ENCODE results near the gene DYTN.

DYTN gene

GRCh38 chr2:206718296-206718695 lies at the start of gene DYTN:
DYTN (minus strand) TSS chr2:206718396; CDS start chr2:206718279, 117 bp downstream.
- no peak within 1 kb of the TSS for H3K4me3 Mint-ChIP-seq
- no peak within 1 kb of the TSS for H3K27ac Mint-ChIP-seq
- ATAC-seq, result no peak
- DNase-seq (ENCODE audit: low spot score in 2 of 2), result no peak
- H3K36me3 Mint-ChIP-seq, result no peaks in the 10 kb centered on the region
- H3K4me1 Mint-ChIP-seq, result no peaks in the 10 kb centered on the region
- peaks cover 3% of the 10 kb centered on the region for H3K9me3 Mint-ChIP-seq

- peaks cover 29% of the 10 kb centered on the region for H3K4me1 Mint-ChIP-seq
- peaks cover 61% of the 10 kb centered on the region for H3K36me3 Mint-ChIP-seq
- peak overlapping the region; percentile 97 for H3K27ac Mint-ChIP-seq
- no peaks in the 10 kb centered on the region for H3K9me3 Mint-ChIP-seq
- ATAC-seq (no peak), DNase-seq (ENCODE audit: low spot score in 2 of 2) (no peak)
- peak overlapping the region; percentile 85 for H3K4me3 Mint-ChIP-seq
These were observed 48.1 kb upstream of the DYTN start for GRCh38 chr2:206766057-206766930.

GRCh38 chr2:206765242-206766056 lies 47.3 kb upstream of the DYTN start, which contains the start of the genes FASTKD2 and MDH1B:
FASTKD2 (plus strand) TSS chr2:206765606; CDS start chr2:206766694, 1,088 bp downstream.
MDH1B (minus strand) TSS chr2:206765328; CDS start chr2:206765271, 57 bp downstream.
- peak; percentile 93 for ATAC-seq
- DNase-seq (ENCODE audit: low spot score in 2 of 2), result peak; percentile 68 to 93
- Mint-ChIP-seq H3K27ac (peak within 1 kb of the TSS; percentile 97), H3K9me3 (no peaks in the 10 kb centered on the region), H3K4me1 (peaks cover 29% of the 10 kb centered on the region), H3K4me3 (peak within 1 kb of the TSS; percentile 85), H3K36me3 (peaks cover 52% of the 10 kb centered on the region)

- Mint-ChIP-seq H3K9me3 (no peaks in the 10 kb centered on the region), H3K27ac (peak overlapping the region; percentile 97), H3K36me3 (peaks cover 45% of the 10 kb centered on the region), H3K4me3 (peak overlapping the region; percentile 85), H3K4me1 (peaks cover 29% of the 10 kb centered on the region)
- no peak for ATAC-seq
- no peak for DNase-seq (ENCODE audit: low spot score in 2 of 2)
These were observed 46.6 kb upstream of the DYTN start for GRCh38 chr2:206764673-206765241.

GRCh38 chr2:206756816-206757215 lies 38.6 kb upstream of the DYTN start:
- no peaks in the 10 kb centered on the region for H3K9me3 Mint-ChIP-seq
- ATAC-seq, result no peak
- DNase-seq (ENCODE audit: low spot score in 2 of 2), result no peak
- H3K27ac Mint-ChIP-seq, result no peak overlapping the region
- no peaks in the 10 kb centered on the region for H3K4me1 Mint-ChIP-seq
- H3K4me3 Mint-ChIP-seq, result no peak overlapping the region
- no peaks in the 10 kb centered on the region for H3K36me3 Mint-ChIP-seq

- Mint-ChIP-seq H3K36me3 (no peaks in the 10 kb centered on the region), H3K4me3 (no peak overlapping the region), H3K4me1 (no peaks in the 10 kb centered on the region), H3K9me3 (no peaks in the 10 kb centered on the region), H3K27ac (no peak overlapping the region)
- ATAC-seq, result no peak
- DNase-seq (ENCODE audit: low spot score in 2 of 2), result no peak
These were observed 22.6 kb upstream of the DYTN start for GRCh38 chr2:206740800-206741199.

- ATAC-seq, result no peak
- Mint-ChIP-seq H3K4me1 (no peaks in the 10 kb centered on the region), H3K27ac (no peak overlapping the region), H3K36me3 (no peaks in the 10 kb centered on the region), H3K9me3 (no peaks in the 10 kb centered on the region), H3K4me3 (no peak overlapping the region)
- no peak for DNase-seq (ENCODE audit: low spot score in 2 of 2)
These were observed 21.1 kb upstream of the DYTN start for GRCh38 chr2:206739271-206739670.

GRCh38 chr2:206736935-206737334 lies 18.7 kb upstream of the DYTN start:
- Mint-ChIP-seq H3K4me1 (no peaks in the 10 kb centered on the region), H3K9me3 (no peaks in the 10 kb centered on the region), H3K4me3 (no peak overlapping the region), H3K27ac (no peak overlapping the region), H3K36me3 (no peaks in the 10 kb centered on the region)
- DNase-seq (ENCODE audit: low spot score in 2 of 2) (no peak), ATAC-seq (peak; percentile 93)

- Mint-ChIP-seq H3K4me3 (no peak overlapping the region), H3K27ac (no peak overlapping the region), H3K4me1 (no peaks in the 10 kb centered on the region), H3K36me3 (no peaks in the 10 kb centered on the region), H3K9me3 (no peaks in the 10 kb centered on the region)
- ATAC-seq (no peak), DNase-seq (ENCODE audit: low spot score in 2 of 2) (no peak)
These were observed 15.1 kb upstream of the DYTN start for GRCh38 chr2:206733341-206733740.

- peak; percentile 77 for ATAC-seq
- H3K27ac Mint-ChIP-seq, result no peak overlapping the region
- no peaks in the 10 kb centered on the region for H3K36me3 Mint-ChIP-seq
- H3K4me1 Mint-ChIP-seq, result no peaks in the 10 kb centered on the region
- H3K9me3 Mint-ChIP-seq, result no peaks in the 10 kb centered on the region
- no peak overlapping the region for H3K4me3 Mint-ChIP-seq
- no peak for DNase-seq (ENCODE audit: low spot score in 2 of 2)
These were observed 10.3 kb upstream of the DYTN start for GRCh38 chr2:206728277-206729199.

GRCh38 chr2:206727287-206727686 lies 9.1 kb upstream of the DYTN start:
- Mint-ChIP-seq H3K27ac (no peak overlapping the region), H3K4me3 (no peak overlapping the region), H3K4me1 (no peaks in the 10 kb centered on the region), H3K36me3 (no peaks in the 10 kb centered on the region), H3K9me3 (peaks cover under 1% of the 10 kb centered on the region)
- ATAC-seq (no peak), DNase-seq (ENCODE audit: low spot score in 2 of 2) (no peak)

GRCh38 chr2:206723288-206723687 lies 5.1 kb upstream of the DYTN start:
- H3K9me3 Mint-ChIP-seq, result peaks cover 3% of the 10 kb centered on the region
- no peak for DNase-seq (ENCODE audit: low spot score in 2 of 2)
- no peak overlapping the region for H3K27ac Mint-ChIP-seq
- H3K36me3 Mint-ChIP-seq, result no peaks in the 10 kb centered on the region
- H3K4me3 Mint-ChIP-seq, result no peak overlapping the region
- H3K4me1 Mint-ChIP-seq, result no peaks in the 10 kb centered on the region
- ATAC-seq, result no peak

GRCh38 chr2:206721256-206721920 lies 3.2 kb upstream of the DYTN start:
- H3K36me3 Mint-ChIP-seq, result no peaks in the 10 kb centered on the region
- peaks cover 3% of the 10 kb centered on the region for H3K9me3 Mint-ChIP-seq
- no peak for ATAC-seq
- H3K27ac Mint-ChIP-seq, result no peak overlapping the region
- H3K4me1 Mint-ChIP-seq, result no peaks in the 10 kb centered on the region
- H3K4me3 Mint-ChIP-seq, result no peak overlapping the region
- no peak for DNase-seq (ENCODE audit: low spot score in 2 of 2)

GRCh38 chr2:206716623-206717022 lies 1.6 kb downstream of the DYTN start:
- H3K27ac Mint-ChIP-seq, result no peak overlapping the region
- no peak overlapping the region for H3K4me3 Mint-ChIP-seq
- no peaks in the 10 kb centered on the region for H3K4me1 Mint-ChIP-seq
- H3K36me3 Mint-ChIP-seq, result no peaks in the 10 kb centered on the region
- no peak for DNase-seq (ENCODE audit: low spot score in 2 of 2)
- no peaks in the 10 kb centered on the region for H3K9me3 Mint-ChIP-seq
- ATAC-seq, result no peak

All from stimulated activated effector memory CD8-positive, alpha-beta T cell treated with anti-CD3 and anti-CD28 coated beads, Interleukin-12 subunit alpha, Interleukin-12 subunit beta, amount 100 ng/mL, for 72 hours (primary cell).